GM12801 (cell line): Measurements from ENCODE around the gene FXYD7.

Experiments used
- CTCF ChIP-seq: IDR thresholded peaks from one replicate; pipeline ENCODE4 v1.5.1; 2011; ENCODE audit warnings: control low read depth; ENCODE audit not compliant: insufficient read length; ENCODE audit errors: extremely low read depth

FXYD7 gene

GRCh38 chr19:35106898-35107541, 36.0 kb upstream of the FXYD7 start:
- no peak for TF ChIP-seq CTCF

- TF ChIP-seq CTCF = no peak
Observed at GRCh38 chr19:35107545-35107944, 35.5 kb upstream of the FXYD7 start.

GRCh38 chr19:35108730-35109129, 34.3 kb upstream of the FXYD7 start:
- no peak for TF ChIP-seq CTCF

GRCh38 chr19:35109395-35110112, 33.5 kb upstream of the FXYD7 start:
- TF ChIP-seq CTCF = no peak

GRCh38 chr19:35110974-35111373, 32.1 kb upstream of the FXYD7 start:
- no peak for TF ChIP-seq CTCF

- no peak for TF ChIP-seq CTCF
Observed at GRCh38 chr19:35112995-35113688, 29.9 kb upstream of the FXYD7 start.

- TF ChIP-seq CTCF = no peak
Observed at GRCh38 chr19:35114353-35115176, 28.5 kb upstream of the FXYD7 start.
